ENCODE data around the gene KLHL29. TPM values are rescaled to one million over a fixed set of nuclear protein-coding genes. Genes with fewer than 3 reads are reported as not detected.

The KLHL29 gene
- polyA plus RNA-seq, 1 donor from 2014 or later: 42.4 TPM

DNA sequence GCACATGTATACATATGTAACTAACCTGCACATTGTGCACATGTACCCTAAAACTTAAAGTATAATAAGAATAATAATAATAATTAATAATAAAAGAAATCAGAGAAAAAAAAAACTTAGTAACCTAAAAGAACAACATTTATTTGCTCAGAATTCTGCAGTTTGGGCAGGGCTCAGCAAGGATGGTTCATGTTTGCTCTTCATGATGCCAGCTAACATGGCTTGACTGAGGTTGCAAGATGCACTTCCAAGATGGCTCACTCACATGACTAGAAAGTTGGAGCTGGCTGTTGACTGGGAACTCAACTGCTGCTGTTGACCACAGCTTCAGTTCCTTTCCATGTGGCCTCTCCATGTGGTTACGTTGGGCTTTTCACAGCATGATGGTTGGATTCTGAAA lies 56.4 kb downstream of the KLHL29 start:
- Histone ChIP-seq H3K79me2 (replicated peaks; ENCODE audit: insufficient read depth, low read length) (no peaks in the 10 kb centered on the region), H3K4me3 (ENCODE audit: low read length) (no peak overlapping the region), H3K4me2 (ENCODE audit: low read length) (no peak overlapping the region), H3K9me3 (ENCODE audit: low read length) (peaks cover 8% of the 10 kb centered on the region), H3F3A (ENCODE audit: insufficient read depth, low read length, poor library complexity, severe bottlenecking) (no peaks in the 10 kb centered on the region), H3K9ac (ENCODE audit: low read length) (no peak overlapping the region), H2AFZ (ENCODE audit: low read depth, low read length) (no peak overlapping the region), H3K27me3 (ENCODE audit: insufficient read depth, low read depth, low read length) (no peaks in the 10 kb centered on the region), H3K27ac (ENCODE audit: low read length) (no peak overlapping the region), H4K20me1 (ENCODE audit: insufficient read depth) (no peaks in the 10 kb centered on the region), H3K9me2 (ENCODE audit: insufficient read depth, low read length) (no peaks in the 10 kb centered on the region), H3K36me3 (ENCODE audit: insufficient read depth, low read length) (peaks cover 5% of the 10 kb centered on the region)
- no peak for TF ChIP-seq RAD21 (conservative IDR thresholded peaks at IDR 0.05)
- no peak for TF ChIP-seq EP300 (conservative IDR thresholded peaks at IDR 0.05; ENCODE audit: poor library complexity, severe bottlenecking)
- TF ChIP-seq SMC3 (conservative IDR thresholded peaks at IDR 0.05; ENCODE audit: poor library complexity): no peak
- TF ChIP-seq POLR2AphosphoS5 (IDR thresholded peaks at IDR 0.05): no peak
- no peak for TF ChIP-seq EZH2 (IDR thresholded peaks at IDR 0.05; ENCODE audit: borderline replicate concordance, insufficient read depth, low read length, poor library complexity, severe bottlenecking)
- no peak for TF ChIP-seq TAF1 (IDR thresholded peaks at IDR 0.05; ENCODE audit: low read depth)
- TF ChIP-seq MXI1 (conservative IDR thresholded peaks at IDR 0.05; ENCODE audit: poor library complexity, severe bottlenecking): no peak
- TF ChIP-seq, protein P1, sequence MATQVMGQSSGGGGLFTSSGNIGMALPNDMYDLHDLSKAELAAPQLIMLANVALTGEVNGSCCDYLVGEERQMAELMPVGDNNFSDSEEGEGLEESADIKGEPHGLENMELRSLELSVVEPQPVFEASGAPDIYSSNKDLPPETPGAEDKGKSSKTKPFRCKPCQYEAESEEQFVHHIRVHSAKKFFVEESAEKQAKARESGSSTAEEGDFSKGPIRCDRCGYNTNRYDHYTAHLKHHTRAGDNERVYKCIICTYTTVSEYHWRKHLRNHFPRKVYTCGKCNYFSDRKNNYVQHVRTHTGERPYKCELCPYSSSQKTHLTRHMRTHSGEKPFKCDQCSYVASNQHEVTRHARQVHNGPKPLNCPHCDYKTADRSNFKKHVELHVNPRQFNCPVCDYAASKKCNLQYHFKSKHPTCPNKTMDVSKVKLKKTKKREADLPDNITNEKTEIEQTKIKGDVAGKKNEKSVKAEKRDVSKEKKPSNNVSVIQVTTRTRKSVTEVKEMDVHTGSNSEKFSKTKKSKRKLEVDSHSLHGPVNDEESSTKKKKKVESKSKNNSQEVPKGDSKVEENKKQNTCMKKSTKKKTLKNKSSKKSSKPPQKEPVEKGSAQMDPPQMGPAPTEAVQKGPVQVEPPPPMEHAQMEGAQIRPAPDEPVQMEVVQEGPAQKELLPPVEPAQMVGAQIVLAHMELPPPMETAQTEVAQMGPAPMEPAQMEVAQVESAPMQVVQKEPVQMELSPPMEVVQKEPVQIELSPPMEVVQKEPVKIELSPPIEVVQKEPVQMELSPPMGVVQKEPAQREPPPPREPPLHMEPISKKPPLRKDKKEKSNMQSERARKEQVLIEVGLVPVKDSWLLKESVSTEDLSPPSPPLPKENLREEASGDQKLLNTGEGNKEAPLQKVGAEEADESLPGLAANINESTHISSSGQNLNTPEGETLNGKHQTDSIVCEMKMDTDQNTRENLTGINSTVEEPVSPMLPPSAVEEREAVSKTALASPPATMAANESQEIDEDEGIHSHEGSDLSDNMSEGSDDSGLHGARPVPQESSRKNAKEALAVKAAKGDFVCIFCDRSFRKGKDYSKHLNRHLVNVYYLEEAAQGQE (IDR thresholded peaks at IDR 0.05; ENCODE audit: borderline replicate concordance): no peak
- TF ChIP-seq, protein P2, sequence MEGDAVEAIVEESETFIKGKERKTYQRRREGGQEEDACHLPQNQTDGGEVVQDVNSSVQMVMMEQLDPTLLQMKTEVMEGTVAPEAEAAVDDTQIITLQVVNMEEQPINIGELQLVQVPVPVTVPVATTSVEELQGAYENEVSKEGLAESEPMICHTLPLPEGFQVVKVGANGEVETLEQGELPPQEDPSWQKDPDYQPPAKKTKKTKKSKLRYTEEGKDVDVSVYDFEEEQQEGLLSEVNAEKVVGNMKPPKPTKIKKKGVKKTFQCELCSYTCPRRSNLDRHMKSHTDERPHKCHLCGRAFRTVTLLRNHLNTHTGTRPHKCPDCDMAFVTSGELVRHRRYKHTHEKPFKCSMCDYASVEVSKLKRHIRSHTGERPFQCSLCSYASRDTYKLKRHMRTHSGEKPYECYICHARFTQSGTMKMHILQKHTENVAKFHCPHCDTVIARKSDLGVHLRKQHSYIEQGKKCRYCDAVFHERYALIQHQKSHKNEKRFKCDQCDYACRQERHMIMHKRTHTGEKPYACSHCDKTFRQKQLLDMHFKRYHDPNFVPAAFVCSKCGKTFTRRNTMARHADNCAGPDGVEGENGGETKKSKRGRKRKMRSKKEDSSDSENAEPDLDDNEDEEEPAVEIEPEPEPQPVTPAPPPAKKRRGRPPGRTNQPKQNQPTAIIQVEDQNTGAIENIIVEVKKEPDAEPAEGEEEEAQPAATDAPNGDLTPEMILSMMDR (IDR thresholded peaks at IDR 0.05; ENCODE audit: poor library complexity, severe bottlenecking): no peak

DNA sequence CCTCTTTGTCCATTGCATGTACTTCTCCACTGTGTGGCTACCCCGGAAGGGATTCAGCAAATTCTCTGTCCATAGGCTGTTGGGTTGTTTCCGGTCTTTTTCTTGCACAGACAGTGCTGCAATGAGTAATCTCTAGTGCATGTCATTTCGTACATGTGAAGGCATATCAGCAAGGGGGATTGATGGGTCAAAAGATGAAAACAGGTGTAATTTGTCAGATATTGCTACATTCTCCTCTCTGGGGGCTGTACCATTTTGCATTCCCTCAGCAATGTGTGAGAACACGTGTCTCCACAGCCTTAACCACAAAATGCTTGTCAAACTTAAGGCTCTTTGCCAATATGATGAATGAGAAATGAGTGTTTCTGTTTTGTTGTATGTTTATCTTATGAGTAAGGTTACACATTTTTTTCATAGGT lies 60.5 kb downstream of the KLHL29 start:
- H3K4me2 ChIP-seq (ENCODE audit: low read length): peak overlapping the region; percentile 17
- no peak overlapping the region for H2AFZ ChIP-seq (ENCODE audit: low read depth, low read length)
- no peaks in the 10 kb centered on the region for H3K27me3 ChIP-seq (ENCODE audit: insufficient read depth, low read depth, low read length)
- peak; percentile 81 for TF ChIP-seq MXI1 (conservative IDR thresholded peaks at IDR 0.05; ENCODE audit: poor library complexity, severe bottlenecking)
- TF ChIP-seq EP300 (conservative IDR thresholded peaks at IDR 0.05; ENCODE audit: poor library complexity, severe bottlenecking): peak; percentile 84
- TF ChIP-seq, protein P1 (IDR thresholded peaks at IDR 0.05; ENCODE audit: borderline replicate concordance): no peak
- TF ChIP-seq, protein P2 (IDR thresholded peaks at IDR 0.05; ENCODE audit: poor library complexity, severe bottlenecking): no peak
- TF ChIP-seq POLR2AphosphoS5 (IDR thresholded peaks at IDR 0.05): peak; percentile 60
- no peaks in the 10 kb centered on the region for H3K79me2 ChIP-seq (replicated peaks; ENCODE audit: insufficient read depth, low read length)
- no peaks in the 10 kb centered on the region for H4K20me1 ChIP-seq (ENCODE audit: insufficient read depth)
- no peaks in the 10 kb centered on the region for H3K9me2 ChIP-seq (ENCODE audit: insufficient read depth, low read length)
- H3K9me3 ChIP-seq (ENCODE audit: low read length): peaks cover 8% of the 10 kb centered on the region
- H3K36me3 ChIP-seq (ENCODE audit: insufficient read depth, low read length): peaks cover 5% of the 10 kb centered on the region
- H3F3A ChIP-seq (ENCODE audit: insufficient read depth, low read length, poor library complexity, severe bottlenecking): no peaks in the 10 kb centered on the region
- H3K27ac ChIP-seq (ENCODE audit: low read length): peak overlapping the region; percentile 74
- peak overlapping the region; percentile 44 for H3K9ac ChIP-seq (ENCODE audit: low read length)
- peak overlapping the region; percentile 42 for H3K4me3 ChIP-seq (ENCODE audit: low read length)
